Measurements from ENCODE around the gene TMC1. TPM values are rescaled to one million over a fixed set of nuclear protein-coding genes. Genes with fewer than 3 reads are reported as not detected.

Gene TMC1
- polyA plus RNA-seq, 3 donors = 0.16 to 0.55 (median 0.40) TPM

- H3K4me2 ChIP-seq (replicated peaks; ENCODE audit: extremely low read depth, low read length, poor library complexity, severe bottlenecking) = no peak overlapping the region
- no peak overlapping the region for H3K4me3 Mint-ChIP-seq
- no peak overlapping the region for H3K9ac ChIP-seq (ENCODE audit: insufficient read depth, low read length, poor library complexity, severe bottlenecking)
- TF ChIP-seq CTCF (IDR thresholded peaks at IDR 0.05) = no peak
- no peaks in the 10 kb centered on the region for H3K4me1 Mint-ChIP-seq
- peaks cover 0 to 6% of the 10 kb centered on the region in 2 donors for H3K27me3 ChIP-seq (ENCODE audit: control insufficient read depth in 2 of 2, insufficient read depth in 2 of 2, low read length in 2 of 2)
- H3K9me3 ChIP-seq (replicated peaks in 1 of 2; ENCODE audit: control insufficient read depth in 1 of 2, insufficient read depth in 1 of 2, low read length in 2 of 2) = no peaks in the 10 kb centered on the region
- H3K4me1 ChIP-seq (ENCODE audit: control insufficient read depth in 1 of 2, insufficient read depth in 2 of 2, low read length in 2 of 2) = no peaks in the 10 kb centered on the region
- intact Hi-C loops (cut with micrococcal nuclease) = no loop called here
- no peaks in the 10 kb centered on the region for H3K36me3 ChIP-seq (replicated peaks in 1 of 2; ENCODE audit: control insufficient read depth in 1 of 2, insufficient read depth in 2 of 2, low read length in 2 of 2)
- H4K20me1 ChIP-seq (ENCODE audit: insufficient read depth, low read length) = no peaks in the 10 kb centered on the region
- peaks cover 6 to 7% (median 6%) of the 10 kb centered on the region in 3 donors for H3K27me3 Mint-ChIP-seq (ENCODE audit: low read depth in 3 of 3)
- no peak overlapping the region for H3K27ac Mint-ChIP-seq
- no peaks in the 10 kb centered on the region for H3K79me2 ChIP-seq (ENCODE audit: insufficient read depth, low read length)
- no CpG with 5 or more reads among the region's 1 CpG for WGBS (ENCODE audit: insufficient coverage)
- no peaks in the 10 kb centered on the region for H3K9me3 Mint-ChIP-seq
- no peak overlapping the region for H3K4me3 ChIP-seq (replicated peaks in 1 of 3; ENCODE audit: low read depth in 2 of 3, low read length in 3 of 3)
- no peaks in the 10 kb centered on the region for H3K36me3 Mint-ChIP-seq
- no peak for DNase-seq
- H2AFZ ChIP-seq (ENCODE audit: insufficient read depth, low read depth, low read length, poor library complexity, severe bottlenecking) = no peak overlapping the region
- no peak overlapping the region for H3K27ac ChIP-seq (ENCODE audit: low read depth in 1 of 2, low read length in 2 of 2)
These were observed 230.1 kb downstream of the TMC1 start for GRCh38 chr9:72751541-72751940.

- no peak for TF ChIP-seq CTCF (IDR thresholded peaks at IDR 0.05)
- no peak overlapping the region for H3K4me3 Mint-ChIP-seq
These were observed 232.0 kb downstream of the TMC1 start for GRCh38 chr9:72753266-72753893.

More at GRCh38 chr9:72753266-72753893, 232.0 kb downstream of the TMC1 start:
- no peak for DNase-seq
- 95% methylated on average over 3 of the region's 8 CpGs for WGBS (ENCODE audit: insufficient coverage)
- H3K27ac ChIP-seq (ENCODE audit: low read depth in 1 of 2, low read length in 2 of 2) = no peak overlapping the region
- Mint-ChIP-seq H3K9me3 (no peaks in the 10 kb centered on the region), H3K27ac (no peak overlapping the region), H3K4me1 (no peaks in the 10 kb centered on the region), H3K27me3 (ENCODE audit: low read depth in 3 of 3) (peaks cover 6 to 9% (median 9%) of the 10 kb centered on the region in 3 donors), H3K36me3 (no peaks in the 10 kb centered on the region)
- no peaks in the 10 kb centered on the region for H3K9me3 ChIP-seq (replicated peaks in 1 of 2; ENCODE audit: control insufficient read depth in 1 of 2, insufficient read depth in 1 of 2, low read length in 2 of 2)
- no peak overlapping the region for H2AFZ ChIP-seq (ENCODE audit: insufficient read depth, low read depth, low read length, poor library complexity, severe bottlenecking)
- H3K36me3 ChIP-seq (replicated peaks in 1 of 2; ENCODE audit: control insufficient read depth in 1 of 2, insufficient read depth in 2 of 2, low read length in 2 of 2) = no peaks in the 10 kb centered on the region
- peaks cover 10 to 16% of the 10 kb centered on the region in 2 donors for H3K27me3 ChIP-seq (ENCODE audit: control insufficient read depth in 2 of 2, insufficient read depth in 2 of 2, low read length in 2 of 2)
- no peaks in the 10 kb centered on the region for H3K79me2 ChIP-seq (ENCODE audit: insufficient read depth, low read length)
- no peak overlapping the region for H3K9ac ChIP-seq (ENCODE audit: insufficient read depth, low read length, poor library complexity, severe bottlenecking)
- H4K20me1 ChIP-seq (ENCODE audit: insufficient read depth, low read length) = no peaks in the 10 kb centered on the region
- H3K4me1 ChIP-seq (ENCODE audit: control insufficient read depth in 1 of 2, insufficient read depth in 2 of 2, low read length in 2 of 2) = no peaks in the 10 kb centered on the region
- intact Hi-C loops (cut with micrococcal nuclease) = no loop called here
- no peak overlapping the region for H3K4me2 ChIP-seq (replicated peaks; ENCODE audit: extremely low read depth, low read length, poor library complexity, severe bottlenecking)
- H3K4me3 ChIP-seq (replicated peaks in 1 of 3; ENCODE audit: low read depth in 2 of 3, low read length in 3 of 3) = no peak overlapping the region
